Effector memory CD8-positive, alpha-beta T cell (primary cell): Measurements from ENCODE around the gene ECEL1.
"Not testable (repeated sequence)": the region's sequence is repeated elsewhere in the genome, so short reads cannot be mapped to it uniquely, and the experiment has no call there.

Experiments
- ATAC-seq: fragments of 150-1000 bp; cut with Tn5 transposase; replicated peaks from 2 replicates; pipeline ENCODE4 v1.10.0; 2021; ENCODE audit warnings: mild to moderate bottlenecking, moderate library complexity
- DNase-seq, 3 experiments: peaks; one replicate each; pipeline ENCODE4 v3.0.0; 2021
- H3K27ac Mint-ChIP-seq, 2 donors: one replicate each; pipeline ENCODE4 v1.8.0; 2022; ENCODE audit warnings: mild to moderate bottlenecking in 2 of 2, mixed read lengths in 2 of 2, moderate library complexity in 2 of 2
- H3K27me3 Mint-ChIP-seq, 2 donors: one replicate each; pipeline ENCODE4 v1.8.0; 2022; ENCODE audit warnings: mixed read lengths in 2 of 2
- H3K36me3 Mint-ChIP-seq: one replicate; pipeline ENCODE4 v1.8.0; 2022; ENCODE audit warnings: mild to moderate bottlenecking, moderate library complexity, mixed read lengths; ENCODE audit not compliant: insufficient read depth
- H3K4me1 Mint-ChIP-seq, 2 donors: one replicate each; pipeline ENCODE4 v1.8.0; 2022; ENCODE audit warnings: low read depth in 2 of 2, mixed read lengths in 2 of 2
- H3K4me3 Mint-ChIP-seq, 2 donors: one replicate each; pipeline ENCODE4 v1.8.0; 2022; ENCODE audit warnings: mild to moderate bottlenecking in 2 of 2, mixed read lengths in 2 of 2, moderate library complexity in 2 of 2
- H3K9me3 Mint-ChIP-seq, 2 donors: one replicate each; pipeline ENCODE4 v1.8.0; 2022; ENCODE audit warnings: mixed read lengths in 2 of 2
- total RNA-seq, 9 experiments: gene quantifications; one replicate each; lab custom pipeline; 2026; lab: John Stamatoyannopoulos, UW

The ECEL1 gene, protein sequence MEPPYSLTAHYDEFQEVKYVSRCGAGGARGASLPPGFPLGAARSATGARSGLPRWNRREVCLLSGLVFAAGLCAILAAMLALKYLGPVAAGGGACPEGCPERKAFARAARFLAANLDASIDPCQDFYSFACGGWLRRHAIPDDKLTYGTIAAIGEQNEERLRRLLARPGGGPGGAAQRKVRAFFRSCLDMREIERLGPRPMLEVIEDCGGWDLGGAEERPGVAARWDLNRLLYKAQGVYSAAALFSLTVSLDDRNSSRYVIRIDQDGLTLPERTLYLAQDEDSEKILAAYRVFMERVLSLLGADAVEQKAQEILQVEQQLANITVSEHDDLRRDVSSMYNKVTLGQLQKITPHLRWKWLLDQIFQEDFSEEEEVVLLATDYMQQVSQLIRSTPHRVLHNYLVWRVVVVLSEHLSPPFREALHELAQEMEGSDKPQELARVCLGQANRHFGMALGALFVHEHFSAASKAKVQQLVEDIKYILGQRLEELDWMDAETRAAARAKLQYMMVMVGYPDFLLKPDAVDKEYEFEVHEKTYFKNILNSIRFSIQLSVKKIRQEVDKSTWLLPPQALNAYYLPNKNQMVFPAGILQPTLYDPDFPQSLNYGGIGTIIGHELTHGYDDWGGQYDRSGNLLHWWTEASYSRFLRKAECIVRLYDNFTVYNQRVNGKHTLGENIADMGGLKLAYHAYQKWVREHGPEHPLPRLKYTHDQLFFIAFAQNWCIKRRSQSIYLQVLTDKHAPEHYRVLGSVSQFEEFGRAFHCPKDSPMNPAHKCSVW
- total RNA-seq: 0 to 0.78 (median 0.11) reads per million in 9 experiments

DNA sequence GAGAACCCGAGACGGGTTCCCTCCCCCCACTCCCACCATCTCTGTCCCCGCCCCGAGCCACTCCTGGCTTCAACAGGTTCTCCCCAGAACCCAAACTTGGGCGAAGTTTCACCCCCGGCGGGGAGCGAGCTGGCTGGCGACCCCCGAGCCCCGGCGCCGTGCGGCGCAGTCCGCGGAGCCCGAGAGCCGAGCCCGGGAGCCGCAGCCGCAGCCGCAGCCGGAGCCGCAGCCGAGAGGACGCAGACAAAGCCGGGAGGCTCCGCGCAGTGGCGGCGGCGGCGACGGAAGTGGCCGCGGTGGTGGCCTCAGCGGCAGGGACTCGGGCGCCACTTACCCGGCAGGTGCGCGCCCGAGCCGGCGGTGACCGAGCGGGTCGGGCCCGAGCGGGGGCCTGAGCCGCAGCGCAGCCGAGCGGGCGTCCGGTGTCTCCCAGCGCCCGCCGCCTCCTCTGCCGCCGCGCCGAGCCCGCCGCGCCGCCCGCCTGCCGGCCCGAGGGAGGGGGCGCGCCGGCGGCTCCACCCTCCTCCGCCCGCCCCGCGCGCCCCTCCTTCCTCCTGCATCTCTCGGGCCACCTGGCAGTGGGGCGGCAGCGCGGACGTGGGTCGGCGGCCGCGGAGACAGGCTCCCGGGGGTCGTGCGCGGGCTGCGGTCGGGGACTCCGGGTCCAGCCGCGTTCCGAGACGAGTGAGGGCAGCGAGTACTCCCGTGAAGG lies at the start of gene ECEL1:
ECEL1 (minus strand) TSS at position 450 of the 712 bp plus-strand sequence. CDS start 1,181 bp downstream, outside the sequence.
- H3K36me3 Mint-ChIP-seq: no peaks in the 10 kb centered on the region
- H3K27me3 Mint-ChIP-seq: peaks cover 55 to 80% of the 10 kb centered on the region in 2 donors
- DNase-seq (no peak), ATAC-seq (no peak)
- peak within 1 kb of the TSS in 1 of 2 donors; percentile 24 for H3K27ac Mint-ChIP-seq
- peak within 1 kb of the TSS; percentile 40 to 62 for H3K4me3 Mint-ChIP-seq
- H3K4me1 Mint-ChIP-seq: peaks cover 5 to 8% of the 10 kb centered on the region in 2 donors
- no peaks in the 10 kb centered on the region for H3K9me3 Mint-ChIP-seq

DNA sequence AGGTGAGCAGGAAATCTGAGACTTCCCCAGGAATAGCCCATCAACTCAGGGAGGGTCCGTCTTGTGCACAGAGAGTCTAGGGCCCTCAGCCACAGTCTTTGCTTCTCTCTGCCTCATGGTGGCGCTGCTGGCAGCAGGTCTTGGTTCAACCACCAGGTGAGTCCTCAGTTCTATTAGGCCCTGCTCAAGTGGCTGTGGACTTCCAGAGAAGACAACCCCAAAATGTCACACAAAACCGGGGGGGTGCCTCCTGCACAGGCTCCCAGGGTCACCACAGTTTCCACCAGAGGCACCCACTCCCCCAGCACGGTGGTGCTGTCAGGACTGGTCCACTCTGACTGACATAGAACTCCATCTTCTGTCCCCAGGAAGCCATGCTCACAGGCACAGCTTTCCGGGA lies 49.4 kb upstream of the ECEL1 start:
- Mint-ChIP-seq H3K27me3 (peaks cover 28 to 64% of the 10 kb centered on the region in 2 donors), H3K4me3 (no peak overlapping the region), H3K27ac (no peak overlapping the region), H3K4me1 (peaks cover 4 to 8% of the 10 kb centered on the region in 2 donors), H3K9me3 (no peaks in the 10 kb centered on the region), H3K36me3 (peaks cover 4% of the 10 kb centered on the region)
- ATAC-seq: no peak
- no peak for DNase-seq

DNA sequence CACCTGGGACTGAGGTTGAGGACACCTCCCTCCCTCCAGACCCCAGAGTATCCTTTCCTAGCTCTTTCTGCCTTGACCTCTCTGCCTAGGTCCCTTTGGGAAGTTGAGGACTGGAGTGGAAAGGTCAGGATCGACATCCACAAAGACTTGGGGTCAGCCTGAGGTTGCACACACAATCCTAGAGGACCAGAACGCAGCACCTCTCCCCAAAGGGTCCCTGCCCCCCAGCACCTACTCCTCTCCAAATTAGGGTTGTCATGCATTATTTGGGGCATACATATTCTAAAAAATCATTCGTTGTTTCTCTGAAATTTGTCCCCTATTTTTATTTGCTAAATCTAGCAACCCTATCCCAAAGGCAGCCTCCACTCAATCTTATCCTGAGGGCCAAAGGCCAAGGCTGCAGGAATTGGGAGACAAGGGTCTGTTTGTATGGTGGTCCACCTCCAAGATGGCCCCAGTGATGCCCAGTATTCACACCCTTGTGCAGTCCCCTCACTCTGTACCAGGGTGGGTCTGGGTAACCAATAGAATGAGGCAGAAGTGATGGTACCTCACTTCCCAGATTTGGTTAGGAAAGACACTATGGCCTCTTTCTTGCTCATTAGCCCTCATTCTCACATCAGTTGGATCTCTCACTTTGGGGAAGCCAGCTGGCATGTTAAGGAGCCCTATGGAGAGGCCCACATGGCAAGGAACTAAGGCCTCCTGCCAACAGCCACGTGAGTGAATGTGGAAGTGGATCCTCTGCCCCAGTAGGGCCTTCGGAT lies 48.3 kb upstream of the ECEL1 start:
- Mint-ChIP-seq H3K4me1 (peaks cover 4% of the 10 kb centered on the region in 2 donors), H3K4me3 (no peak overlapping the region), H3K27me3 (peaks cover 28 to 72% of the 10 kb centered on the region in 2 donors), H3K9me3 (no peaks in the 10 kb centered on the region), H3K27ac (no peak overlapping the region), H3K36me3 (peaks cover 7% of the 10 kb centered on the region)
- ATAC-seq (no peak), DNase-seq (no peak)

DNA sequence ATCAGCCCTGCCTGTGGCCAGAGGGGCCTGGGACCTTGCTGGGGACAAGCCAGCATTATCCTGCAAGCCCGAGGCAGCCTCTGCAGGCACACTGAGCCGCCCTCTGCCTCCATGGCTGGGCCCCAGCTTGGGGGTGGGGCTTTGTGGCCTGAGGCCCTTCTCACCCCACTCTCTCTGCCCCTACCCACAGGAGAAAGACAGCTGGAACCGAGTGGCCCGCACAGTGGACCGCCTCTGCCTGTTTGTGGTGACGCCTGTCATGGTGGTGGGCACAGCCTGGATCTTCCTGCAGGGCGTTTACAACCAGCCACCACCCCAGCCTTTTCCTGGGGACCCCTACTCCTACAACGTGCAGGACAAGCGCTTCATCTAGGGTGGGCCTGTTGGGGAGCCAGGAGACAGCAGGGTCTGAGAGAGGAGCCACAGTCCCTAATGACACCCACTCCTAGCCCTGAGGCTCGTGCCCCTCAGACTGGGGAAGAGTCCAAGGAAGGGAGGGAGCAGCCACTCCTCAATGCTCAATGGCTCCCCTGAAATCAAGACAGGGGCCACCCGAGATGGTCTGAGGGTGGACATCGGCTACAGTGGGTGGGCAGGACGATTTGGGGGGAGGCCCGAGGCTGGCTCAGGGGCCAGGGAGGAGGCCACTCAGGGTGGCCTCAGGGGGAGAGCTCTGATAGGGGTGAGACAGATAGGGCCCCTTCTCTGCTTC lies 47.5 kb upstream of the ECEL1 start:
- peaks cover 35 to 80% of the 10 kb centered on the region in 2 donors for H3K27me3 Mint-ChIP-seq
- no peak for ATAC-seq
- peaks cover 3 to 4% of the 10 kb centered on the region in 2 donors for H3K4me1 Mint-ChIP-seq
- no peak for DNase-seq
- H3K36me3 Mint-ChIP-seq: peaks cover 7% of the 10 kb centered on the region
- H3K9me3 Mint-ChIP-seq: no peaks in the 10 kb centered on the region
- H3K27ac Mint-ChIP-seq: no peak overlapping the region
- no peak overlapping the region for H3K4me3 Mint-ChIP-seq

DNA sequence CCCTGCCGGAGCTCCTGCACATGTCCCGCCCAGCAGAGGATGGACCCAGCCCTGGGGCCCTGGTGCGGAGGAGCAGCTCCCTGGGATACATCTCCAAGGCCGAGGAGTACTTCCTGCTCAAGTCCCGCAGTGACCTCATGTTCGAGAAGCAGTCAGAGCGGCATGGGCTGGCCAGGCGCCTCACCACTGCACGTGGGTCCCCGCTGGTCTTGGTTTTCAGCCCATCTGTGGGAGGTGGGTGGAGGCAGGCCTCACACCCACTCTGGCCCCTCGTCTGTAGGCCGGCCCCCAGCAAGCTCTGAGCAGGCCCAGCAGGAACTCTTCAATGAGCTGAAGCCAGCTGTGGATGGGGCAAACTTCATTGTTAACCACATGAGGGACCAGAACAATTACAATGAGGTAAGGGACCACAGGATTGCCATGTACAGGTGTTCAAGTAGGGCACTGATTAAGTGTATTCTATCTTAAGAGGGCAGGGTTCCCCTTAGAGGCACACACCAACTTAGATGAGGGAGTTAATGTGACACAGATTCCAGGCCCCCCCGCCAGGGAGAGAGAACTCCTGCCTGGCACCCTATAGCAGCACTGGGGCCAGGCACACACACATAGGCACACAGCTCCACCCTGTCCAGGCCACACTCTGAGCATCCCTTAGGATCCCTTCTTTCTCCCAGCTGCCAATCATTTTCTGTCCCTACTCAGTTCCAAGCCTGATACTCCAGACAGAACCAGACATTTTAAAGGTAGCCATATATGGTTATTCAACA lies 46.5 kb upstream of the ECEL1 start:
- Mint-ChIP-seq H3K4me3 (no peak overlapping the region), H3K27me3 (peaks cover 36 to 90% of the 10 kb centered on the region in 2 donors), H3K9me3 (no peaks in the 10 kb centered on the region), H3K36me3 (peaks cover 7% of the 10 kb centered on the region), H3K4me1 (peaks cover 5 to 8% of the 10 kb centered on the region in 2 donors), H3K27ac (no peak overlapping the region)
- no peak for DNase-seq
- ATAC-seq: no peak

DNA sequence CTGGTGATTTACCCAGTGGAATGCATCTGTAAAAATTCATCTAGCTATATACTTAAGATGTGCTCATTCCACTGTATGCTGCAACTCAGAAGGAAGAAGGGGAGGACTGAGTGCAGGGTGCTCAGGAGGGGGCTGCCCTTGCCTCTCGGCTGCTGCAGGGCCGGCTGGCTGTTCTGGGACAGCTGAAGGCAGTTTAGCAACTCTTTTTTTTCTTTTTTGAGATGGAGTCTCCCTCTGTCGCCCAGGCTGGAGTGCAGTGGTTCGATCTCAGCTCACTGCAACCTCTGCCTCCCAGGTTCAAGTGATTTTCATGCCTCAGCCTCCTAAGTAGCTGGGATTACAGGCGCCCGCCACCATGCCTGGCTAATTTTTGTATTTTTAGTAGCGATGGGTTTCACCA lies 45.2 kb upstream of the ECEL1 start:
- not testable (repeated sequence) for ATAC-seq, H3K36me3 Mint-ChIP-seq, DNase-seq, H3K9me3 Mint-ChIP-seq, H3K4me3 Mint-ChIP-seq, H3K27ac Mint-ChIP-seq
- Mint-ChIP-seq H3K27me3 (peaks cover 43 to 95% of the 10 kb centered on the region in 2 donors), H3K4me1 (peaks cover 12 to 13% of the 10 kb centered on the region in 2 donors)

DNA sequence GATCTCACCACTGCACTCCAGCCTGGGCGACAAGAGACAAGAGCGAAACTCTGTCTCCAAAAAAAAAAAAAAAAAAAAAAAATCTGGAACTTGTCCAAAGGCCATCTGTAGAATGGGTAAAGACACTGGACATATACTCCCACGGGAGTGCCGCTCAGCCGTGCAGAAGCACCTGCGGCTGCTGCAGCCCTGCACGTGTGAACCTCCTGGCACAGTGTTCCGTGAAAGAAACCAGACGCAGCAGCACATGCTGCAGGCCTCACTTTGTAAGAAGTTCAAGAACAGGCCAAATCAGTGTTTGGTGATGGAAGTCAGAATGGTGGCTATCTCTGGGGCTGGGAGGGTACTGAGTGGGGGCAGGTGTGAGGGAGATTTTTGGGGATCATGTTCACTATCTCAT lies 44.8 kb upstream of the ECEL1 start:
- Mint-ChIP-seq H3K4me1 (peaks cover 12 to 13% of the 10 kb centered on the region in 2 donors), H3K36me3 (peaks cover 7% of the 10 kb centered on the region), H3K27ac (no peak overlapping the region), H3K9me3 (no peaks in the 10 kb centered on the region), H3K27me3 (peaks cover 44 to 95% of the 10 kb centered on the region in 2 donors), H3K4me3 (no peak overlapping the region)
- DNase-seq: no peak
- no peak for ATAC-seq

DNA sequence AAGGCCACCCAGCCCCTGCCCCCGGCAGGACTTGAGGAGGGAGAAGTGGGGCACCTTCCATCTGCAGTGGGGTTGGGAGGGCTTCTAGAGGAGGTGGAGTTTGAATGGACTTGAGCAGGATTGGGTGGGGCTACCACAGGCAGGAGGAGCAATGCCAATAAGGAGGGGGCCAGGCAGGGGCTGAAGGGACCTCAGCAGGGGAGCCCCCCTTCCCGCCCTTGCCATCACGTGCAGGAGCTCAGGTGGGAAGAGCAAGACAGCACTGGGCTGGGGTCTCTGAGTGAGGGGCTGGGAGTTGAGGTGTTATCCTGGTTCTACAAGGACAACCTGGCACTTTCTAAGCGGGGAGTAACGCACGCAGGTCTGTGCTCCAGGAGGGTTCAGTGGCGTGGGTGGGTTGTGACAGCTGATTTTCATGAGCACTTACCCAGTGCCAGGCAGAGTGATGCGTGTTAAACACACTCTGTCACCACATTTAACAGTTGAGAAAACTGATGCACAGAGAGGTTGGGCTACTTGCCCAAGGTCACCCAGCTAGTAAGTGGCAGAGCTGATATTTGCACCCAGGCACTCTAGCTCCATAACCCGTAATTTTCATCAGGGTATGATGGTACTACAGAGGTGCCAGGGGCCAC lies 43.1 kb upstream of the ECEL1 start:
- no peak overlapping the region for H3K27ac Mint-ChIP-seq
- no peak for DNase-seq

DNA sequence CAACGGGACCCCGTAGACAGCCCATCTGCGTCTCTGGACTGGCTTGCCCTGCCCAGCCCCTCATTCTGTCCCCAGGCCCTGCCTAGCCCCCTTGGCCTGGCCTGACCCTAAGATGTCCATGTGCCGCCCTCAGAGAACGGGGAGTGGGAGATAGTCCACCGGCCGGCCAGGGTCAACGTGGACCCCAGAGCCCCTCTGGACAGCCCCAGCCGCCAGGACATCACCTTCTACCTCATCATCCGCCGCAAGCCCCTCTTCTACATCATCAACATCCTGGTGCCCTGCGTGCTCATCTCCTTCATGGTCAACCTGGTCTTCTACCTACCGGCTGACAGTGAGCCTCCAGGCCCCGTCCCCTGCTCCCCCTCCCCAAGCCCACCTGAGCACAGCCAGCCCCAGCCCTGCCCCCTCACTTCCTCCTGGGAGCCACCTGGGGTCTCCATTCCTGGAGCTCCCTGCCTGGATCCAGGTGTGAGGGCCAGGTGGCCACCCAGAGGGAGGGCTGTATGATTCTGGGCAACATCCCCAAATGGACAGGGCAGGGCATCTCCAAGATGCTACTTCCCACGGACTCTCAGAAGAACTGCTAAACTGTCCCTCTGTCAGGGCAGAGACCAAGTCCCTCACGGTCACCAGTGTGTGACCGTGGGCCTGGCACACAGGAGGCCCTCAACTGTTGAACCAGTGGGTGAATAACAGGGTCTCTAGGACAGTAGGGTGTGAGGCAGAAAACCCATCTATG lies 42.3 kb upstream of the ECEL1 start:
- DNase-seq: no peak
- no peaks in the 10 kb centered on the region for H3K9me3 Mint-ChIP-seq
- peaks cover 12 to 13% of the 10 kb centered on the region in 2 donors for H3K4me1 Mint-ChIP-seq
- H3K4me3 Mint-ChIP-seq: no peak overlapping the region
- no peak for ATAC-seq
- peaks cover 41 to 88% of the 10 kb centered on the region in 2 donors for H3K27me3 Mint-ChIP-seq
- H3K27ac Mint-ChIP-seq: no peak overlapping the region
- H3K36me3 Mint-ChIP-seq: peaks cover 3% of the 10 kb centered on the region

More for the DNA sequence above, 43.1 kb upstream of the ECEL1 start:
- peaks cover 41 to 95% of the 10 kb centered on the region in 2 donors for H3K27me3 Mint-ChIP-seq
- peaks cover 3% of the 10 kb centered on the region for H3K36me3 Mint-ChIP-seq
- no peaks in the 10 kb centered on the region for H3K9me3 Mint-ChIP-seq
- peaks cover 12 to 13% of the 10 kb centered on the region in 2 donors for H3K4me1 Mint-ChIP-seq
- H3K4me3 Mint-ChIP-seq: no peak overlapping the region
- ATAC-seq: no peak

DNA sequence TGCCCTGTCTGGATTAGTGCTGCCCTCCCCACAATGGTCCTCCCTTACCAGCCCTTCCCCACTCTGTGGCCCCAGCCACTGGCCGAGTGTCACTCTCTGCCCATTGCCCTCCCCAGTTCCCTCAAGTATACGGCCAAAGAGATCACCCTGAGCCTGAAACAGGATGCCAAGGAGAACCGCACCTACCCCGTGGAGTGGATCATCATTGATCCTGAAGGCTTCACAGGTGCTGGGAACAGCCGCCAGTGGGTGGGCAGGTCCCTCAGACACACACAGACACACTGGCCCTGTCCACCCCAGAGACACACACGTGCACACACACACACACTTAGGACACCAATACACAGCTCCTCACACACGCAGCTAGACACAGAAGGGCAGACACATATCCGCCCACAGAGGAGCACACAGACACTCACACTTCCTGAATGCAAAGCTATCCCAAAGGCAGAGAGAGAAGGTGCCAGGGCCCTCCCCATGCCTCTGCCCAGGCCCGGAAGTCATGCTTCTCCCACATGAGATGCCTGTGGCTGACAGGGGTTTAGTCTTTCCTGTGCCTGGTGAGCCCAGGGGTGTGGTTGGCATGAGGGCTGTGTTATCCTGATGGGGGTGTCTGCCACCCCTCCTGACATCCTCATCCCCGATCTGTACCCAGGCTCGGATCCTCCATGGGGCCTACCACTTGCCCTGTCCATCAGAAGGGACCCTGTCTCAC lies 41.3 kb upstream of the ECEL1 start:
- H3K27ac Mint-ChIP-seq: peak overlapping the region; percentile 13 to 79
- peak overlapping the region in 1 of 2 donors; percentile 47 for H3K4me3 Mint-ChIP-seq
- ATAC-seq (peak; percentile 50), DNase-seq (no peak)
- no peaks in the 10 kb centered on the region for H3K9me3 Mint-ChIP-seq
- peaks cover 3% of the 10 kb centered on the region for H3K36me3 Mint-ChIP-seq
- H3K4me1 Mint-ChIP-seq: peaks cover 12 to 13% of the 10 kb centered on the region in 2 donors
- H3K27me3 Mint-ChIP-seq: peaks cover 49 to 87% of the 10 kb centered on the region in 2 donors
